Gastrocnemius medialis (tissue), 4 donors: ENCODE data around the gene DIO3.

ENCODE experiments used
- CTCF ChIP-seq, 5 experiments: fragments of 450-650 bp in 3 of 5; fragments of 200-600 bp in 2 of 5; sonication (generic) in 2 of 5; IDR thresholded peaks in 4 of 5; conservative IDR thresholded peaks in 1 of 5; 1 replicate in 4 of 5; 2 replicates in 1 of 5; pipeline ENCODE4 v1.5.1; 2016 to 2019; ENCODE audit warnings: antibody characterized with exemption in 5 of 5, mild to moderate bottlenecking in 3 of 5, moderate library complexity in 3 of 5
- POLR2A ChIP-seq, 2 donors: fragments of 450-650 bp; IDR thresholded peaks; one replicate each; pipeline ENCODE4 v1.6.1; 2017; ENCODE audit warnings: antibody characterized with exemption in 2 of 2, mild to moderate bottlenecking in 2 of 2, moderate library complexity in 2 of 2

- TF ChIP-seq CTCF (IDR thresholded peaks at IDR 0.05 in 4 of 5, conservative IDR thresholded peaks at IDR 0.05 in 1 of 5) = no peak
- no peak for TF ChIP-seq POLR2A (IDR thresholded peaks at IDR 0.05)
Observed at GRCh38 chr14:101527987-101528386, 33.3 kb upstream of the DIO3 start.
